ENCODE results near the gene GNG12. TPM values are rescaled to one million over a fixed set of nuclear protein-coding genes. Genes with fewer than 3 reads are reported as not detected.

Gene GNG12
- total and polyA plus RNA-seq, 3 experiments from 2014 or later, result 0.71 to 0.77 TPM; not detected in 1

- H3K27ac ChIP-seq (ENCODE audit: low read depth, low read length), result no peak overlapping the region
- no peak for DNase-seq
- Mint-ChIP-seq H3K4me1 (no peaks in the 10 kb centered on the region), H3K27ac (no peak overlapping the region), H3K4me3 (no peak overlapping the region), H3K36me3 (no peaks in the 10 kb centered on the region), H3K9me3 (no peaks in the 10 kb centered on the region), H3K27me3 (peaks cover 4% of the 10 kb centered on the region in 2 donors)
- H3K27me3 ChIP-seq (ENCODE audit: insufficient read depth, low read length, poor library complexity, severe bottlenecking), result no peaks in the 10 kb centered on the region
- H3K36me3 ChIP-seq (ENCODE audit: insufficient read depth, low read length), result no peaks in the 10 kb centered on the region
- POLR2A ChIA-PET, result no interaction called here
- H3K9me3 ChIP-seq (ENCODE audit: low read length), result no peaks in the 10 kb centered on the region
- H3K4me3 ChIP-seq (ENCODE audit: low read length), result no peak overlapping the region
- CTCF ChIA-PET, result no interaction called here
- H3K4me1 ChIP-seq (ENCODE audit: insufficient read depth, low read length), result no peaks in the 10 kb centered on the region
These were observed 107.0 kb downstream of the GNG12 start for GRCh38 chr1:67726224-67726623.

GRCh38 chr1:67724928-67725560, 108.2 kb downstream of the GNG12 start:
- H3K27me3 ChIP-seq (ENCODE audit: insufficient read depth, low read length, poor library complexity, severe bottlenecking), result no peaks in the 10 kb centered on the region
- H3K36me3 ChIP-seq (ENCODE audit: insufficient read depth, low read length), result no peaks in the 10 kb centered on the region
- H3K27ac Mint-ChIP-seq, result no peak overlapping the region
- CTCF ChIA-PET, result no interaction called here
- H3K9me3 Mint-ChIP-seq, result no peaks in the 10 kb centered on the region
- H3K4me3 ChIP-seq (ENCODE audit: low read length), result no peak overlapping the region
- H3K4me3 Mint-ChIP-seq, result no peak overlapping the region
- no peaks in the 10 kb centered on the region for H3K4me1 ChIP-seq (ENCODE audit: insufficient read depth, low read length)
- no peak overlapping the region for H3K27ac ChIP-seq (ENCODE audit: low read depth, low read length)
- POLR2A ChIA-PET, result no interaction called here
- no peaks in the 10 kb centered on the region for H3K36me3 Mint-ChIP-seq
- H3K9me3 ChIP-seq (ENCODE audit: low read length), result no peaks in the 10 kb centered on the region
- no peak for DNase-seq
- H3K4me1 Mint-ChIP-seq, result no peaks in the 10 kb centered on the region
- H3K27me3 Mint-ChIP-seq, result peaks cover 4% of the 10 kb centered on the region in 2 donors

- no peaks in the 10 kb centered on the region for H3K4me1 Mint-ChIP-seq
- no peaks in the 10 kb centered on the region for H3K27me3 ChIP-seq (ENCODE audit: insufficient read depth, low read length, poor library complexity, severe bottlenecking)
These were observed 109.6 kb downstream of the GNG12 start for GRCh38 chr1:67723620-67724019.

GRCh38 chr1:67723126-67723525, 110.1 kb downstream of the GNG12 start:
- ChIA-PET CTCF (no interaction called here), POLR2A (no interaction called here)
- no peak overlapping the region for H3K4me3 Mint-ChIP-seq
- Histone ChIP-seq H3K36me3 (ENCODE audit: insufficient read depth, low read length) (no peaks in the 10 kb centered on the region), H3K27ac (ENCODE audit: low read depth, low read length) (no peak overlapping the region), H3K9me3 (ENCODE audit: low read length) (no peaks in the 10 kb centered on the region), H3K4me1 (ENCODE audit: insufficient read depth, low read length) (no peaks in the 10 kb centered on the region), H3K4me3 (ENCODE audit: low read length) (no peak overlapping the region), H3K27me3 (ENCODE audit: insufficient read depth, low read length, poor library complexity, severe bottlenecking) (no peaks in the 10 kb centered on the region)
- H3K9me3 Mint-ChIP-seq, result no peaks in the 10 kb centered on the region
- no peaks in the 10 kb centered on the region for H3K36me3 Mint-ChIP-seq
- peaks cover 0 to under 1% of the 10 kb centered on the region in 2 donors for H3K27me3 Mint-ChIP-seq
- DNase-seq, result no peak
- no peaks in the 10 kb centered on the region for H3K4me1 Mint-ChIP-seq
- no peak overlapping the region for H3K27ac Mint-ChIP-seq

More at GRCh38 chr1:67723620-67724019, 109.6 kb downstream of the GNG12 start:
- Mint-ChIP-seq H3K36me3 (no peaks in the 10 kb centered on the region), H3K27ac (no peak overlapping the region), H3K9me3 (no peaks in the 10 kb centered on the region), H3K27me3 (peaks cover 2 to 4% of the 10 kb centered on the region in 2 donors), H3K4me3 (no peak overlapping the region)
- ChIA-PET CTCF (no interaction called here), POLR2A (no interaction called here)
- Histone ChIP-seq H3K9me3 (ENCODE audit: low read length) (no peaks in the 10 kb centered on the region), H3K4me1 (ENCODE audit: insufficient read depth, low read length) (no peaks in the 10 kb centered on the region), H3K27ac (ENCODE audit: low read depth, low read length) (no peak overlapping the region), H3K4me3 (ENCODE audit: low read length) (no peak overlapping the region), H3K36me3 (ENCODE audit: insufficient read depth, low read length) (no peaks in the 10 kb centered on the region)
- DNase-seq, result no peak

- Mint-ChIP-seq H3K9me3 (no peaks in the 10 kb centered on the region), H3K27ac (no peak overlapping the region), H3K4me3 (no peak overlapping the region), H3K36me3 (no peaks in the 10 kb centered on the region), H3K27me3 (no peaks in the 10 kb centered on the region), H3K4me1 (no peaks in the 10 kb centered on the region)
- CTCF ChIA-PET, result no interaction called here
- H3K27me3 ChIP-seq (ENCODE audit: insufficient read depth, low read length, poor library complexity, severe bottlenecking), result no peaks in the 10 kb centered on the region
- no peaks in the 10 kb centered on the region for H3K36me3 ChIP-seq (ENCODE audit: insufficient read depth, low read length)
- H3K27ac ChIP-seq (ENCODE audit: low read depth, low read length), result no peak overlapping the region
- no peaks in the 10 kb centered on the region for H3K4me1 ChIP-seq (ENCODE audit: insufficient read depth, low read length)
- H3K9me3 ChIP-seq (ENCODE audit: low read length), result no peaks in the 10 kb centered on the region
- H3K4me3 ChIP-seq (ENCODE audit: low read length), result no peak overlapping the region
- POLR2A ChIA-PET, result no interaction called here
- no peak for DNase-seq
These were observed 110.8 kb downstream of the GNG12 start for GRCh38 chr1:67722292-67722944.

GRCh38 chr1:67721650-67722291, 111.5 kb downstream of the GNG12 start:
- no peaks in the 10 kb centered on the region for H3K27me3 ChIP-seq (ENCODE audit: insufficient read depth, low read length, poor library complexity, severe bottlenecking)
- ChIA-PET POLR2A (no interaction called here), CTCF (no interaction called here)
- Mint-ChIP-seq H3K27me3 (no peaks in the 10 kb centered on the region), H3K9me3 (no peaks in the 10 kb centered on the region), H3K4me3 (no peak overlapping the region), H3K36me3 (no peaks in the 10 kb centered on the region), H3K27ac (no peak overlapping the region), H3K4me1 (no peaks in the 10 kb centered on the region)
- no peaks in the 10 kb centered on the region for H3K9me3 ChIP-seq (ENCODE audit: low read length)
- no peaks in the 10 kb centered on the region for H3K4me1 ChIP-seq (ENCODE audit: insufficient read depth, low read length)
- H3K27ac ChIP-seq (ENCODE audit: low read depth, low read length), result no peak overlapping the region
- no peaks in the 10 kb centered on the region for H3K36me3 ChIP-seq (ENCODE audit: insufficient read depth, low read length)
- no peak overlapping the region for H3K4me3 ChIP-seq (ENCODE audit: low read length)
- DNase-seq, result no peak

GRCh38 chr1:67721112-67721511, 112.2 kb downstream of the GNG12 start:
- no peak for DNase-seq
- no peaks in the 10 kb centered on the region for H3K9me3 Mint-ChIP-seq
- ChIA-PET CTCF (no interaction called here), POLR2A (no interaction called here)
- H3K27ac Mint-ChIP-seq, result no peak overlapping the region
- Histone ChIP-seq H3K27me3 (ENCODE audit: insufficient read depth, low read length, poor library complexity, severe bottlenecking) (no peaks in the 10 kb centered on the region), H3K4me1 (ENCODE audit: insufficient read depth, low read length) (no peaks in the 10 kb centered on the region), H3K36me3 (ENCODE audit: insufficient read depth, low read length) (no peaks in the 10 kb centered on the region), H3K27ac (ENCODE audit: low read depth, low read length) (no peak overlapping the region), H3K4me3 (ENCODE audit: low read length) (no peak overlapping the region), H3K9me3 (ENCODE audit: low read length) (no peaks in the 10 kb centered on the region)
- H3K36me3 Mint-ChIP-seq, result no peaks in the 10 kb centered on the region
- no peak overlapping the region for H3K4me3 Mint-ChIP-seq
- H3K27me3 Mint-ChIP-seq, result no peaks in the 10 kb centered on the region
- no peaks in the 10 kb centered on the region for H3K4me1 Mint-ChIP-seq

- no peak overlapping the region for H3K27ac Mint-ChIP-seq
- Histone ChIP-seq H3K4me1 (ENCODE audit: insufficient read depth, low read length) (no peaks in the 10 kb centered on the region), H3K4me3 (ENCODE audit: low read length) (no peak overlapping the region), H3K9me3 (ENCODE audit: low read length) (no peaks in the 10 kb centered on the region), H3K27me3 (ENCODE audit: insufficient read depth, low read length, poor library complexity, severe bottlenecking) (no peaks in the 10 kb centered on the region), H3K36me3 (ENCODE audit: insufficient read depth, low read length) (no peaks in the 10 kb centered on the region), H3K27ac (ENCODE audit: low read depth, low read length) (no peak overlapping the region)
- CTCF ChIA-PET, result interaction anchor here (0.7 kb wide), 1 partner anchor 18 kb away, joined by 3 read pairs; no protein-coding TSS in a partner anchor
- H3K36me3 Mint-ChIP-seq, result no peaks in the 10 kb centered on the region
- H3K27me3 Mint-ChIP-seq, result peaks cover 0 to 2% of the 10 kb centered on the region in 2 donors
- no peaks in the 10 kb centered on the region for H3K4me1 Mint-ChIP-seq
- no peak overlapping the region for H3K4me3 Mint-ChIP-seq
- DNase-seq, result no peak
- POLR2A ChIA-PET, result interaction anchor here (0.7 kb wide), 1 partner anchor 17 kb away, joined by 3 read pairs; no protein-coding TSS in a partner anchor
- no peaks in the 10 kb centered on the region for H3K9me3 Mint-ChIP-seq
These were observed 113.7 kb downstream of the GNG12 start for GRCh38 chr1:67719329-67720196.
